Lower leg skin (tissue), 4 donors: ENCODE results near the gene SEMA6D. TPM values are rescaled to one million over a fixed set of nuclear protein-coding genes. Genes with fewer than 3 reads are reported as not detected.

Source experiments
- DNase-seq, 2 donors: peaks; one replicate each; pipeline ENCODE4 v3.0.0-alpha.2; 2019; ENCODE audit warnings: low spot score in 2 of 2
- H3K4me3 ChIP-seq: fragments of 200-600 bp; sonication (generic); 2 replicates; pipeline ENCODE4 v1.5.1; 2017; ENCODE audit warnings: mild to moderate bottlenecking, low read depth; ENCODE audit not compliant: poor library complexity, severe bottlenecking
- CTCF ChIP-seq, 3 donors: fragments of 450-650 bp; IDR thresholded peaks; one replicate each; pipeline ENCODE4 v1.5.1; 2016; ENCODE audit warnings: antibody characterized with exemption in 3 of 3, mild to moderate bottlenecking in 3 of 3, moderate library complexity in 2 of 3
- POLR2A ChIP-seq, 2 donors: fragments of 450-650 bp; IDR thresholded peaks; one replicate each; pipeline ENCODE4 v1.6.1; 2016 to 2017; ENCODE audit warnings: antibody characterized with exemption in 2 of 2, mild to moderate bottlenecking in 1 of 2, moderate library complexity in 1 of 2
- WGBS, 2 donors: methylation state at CpG; one replicate each; pipeline ENCODE4 v1.1.5; 2018; 5-methylcytosine and 5-hydroxymethylcytosine counted together
- intact Hi-C: fragments of 100-400 bp; cut with DNase I; formaldehyde crosslinking; loops from one replicate; pipeline ENCODE4 v1.15.0; 2023; ENCODE audit warnings: low total_unique reads
- total RNA-seq, 4 donors: library from RNA; depleted of rRNA; stranded (reverse); fragments of >200 nt; gene quantifications; one replicate each; pipeline ENCODE4 v1.1.0, GENCODE V29; 2016

The SEMA6D gene
- total RNA-seq, 4 donors from 2014 or later: 5.6 to 15.0 (median 6.6) TPM

GRCh38 chr15:47711655-47712054, 5.7 kb upstream of the SEMA6D start:
- intact Hi-C loops: no loop called here
- TF ChIP-seq CTCF (IDR thresholded peaks at IDR 0.05) (no peak), POLR2A (IDR thresholded peaks at IDR 0.05) (no peak)
- no peak overlapping the region for H3K4me3 ChIP-seq
- DNase-seq: no peak

DNA sequence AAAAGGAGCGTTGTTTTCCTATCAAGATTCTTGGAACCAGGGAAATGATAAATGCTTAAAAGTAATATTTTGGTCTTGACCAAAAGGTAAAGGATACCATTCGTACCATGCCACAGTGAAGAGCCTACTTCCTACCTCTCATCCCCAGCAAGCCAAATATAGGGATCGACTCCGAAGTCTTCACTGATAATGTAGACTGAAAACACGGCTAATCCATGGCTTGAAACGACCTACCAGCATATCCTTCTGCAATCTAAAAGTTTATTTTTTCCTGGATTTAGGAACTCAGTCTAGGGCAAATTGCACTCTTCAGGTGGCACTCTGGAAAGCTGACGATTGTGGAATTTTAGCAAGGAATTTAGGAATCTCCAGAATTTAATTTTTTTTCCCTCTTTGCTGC, 1.9 kb upstream of the SEMA6D start:
- WGBS, 2 donors: 87 to 89% methylated on average over 7 of the region's 7 CpGs
- DNase-seq: no peak
- no peak overlapping the region for H3K4me3 ChIP-seq
- intact Hi-C loops: no loop called here
- no peak for TF ChIP-seq CTCF (IDR thresholded peaks at IDR 0.05)
- no peak for TF ChIP-seq POLR2A (IDR thresholded peaks at IDR 0.05)

GRCh38 chr15:47715856-47716445, 1.4 kb upstream of the SEMA6D start:
- no peak overlapping the region for H3K4me3 ChIP-seq
- TF ChIP-seq CTCF (IDR thresholded peaks at IDR 0.05) (no peak), POLR2A (IDR thresholded peaks at IDR 0.05) (no peak)
- intact Hi-C loops: no loop called here
- WGBS, 2 donors: 36 to 44% methylated on average over 6 of the region's 6 CpGs
- no peak for DNase-seq

- no peak for TF ChIP-seq POLR2A (IDR thresholded peaks at IDR 0.05)
- no peak for TF ChIP-seq CTCF (IDR thresholded peaks at IDR 0.05)
- WGBS, 2 donors: 42 to 47% methylated on average over 2 of the region's 2 CpGs
- DNase-seq: no peak
- no peak overlapping the region for H3K4me3 ChIP-seq
- intact Hi-C loops: no loop called here
Measured at GRCh38 chr15:47716516-47716915, 789 bp upstream of the SEMA6D start.

DNA sequence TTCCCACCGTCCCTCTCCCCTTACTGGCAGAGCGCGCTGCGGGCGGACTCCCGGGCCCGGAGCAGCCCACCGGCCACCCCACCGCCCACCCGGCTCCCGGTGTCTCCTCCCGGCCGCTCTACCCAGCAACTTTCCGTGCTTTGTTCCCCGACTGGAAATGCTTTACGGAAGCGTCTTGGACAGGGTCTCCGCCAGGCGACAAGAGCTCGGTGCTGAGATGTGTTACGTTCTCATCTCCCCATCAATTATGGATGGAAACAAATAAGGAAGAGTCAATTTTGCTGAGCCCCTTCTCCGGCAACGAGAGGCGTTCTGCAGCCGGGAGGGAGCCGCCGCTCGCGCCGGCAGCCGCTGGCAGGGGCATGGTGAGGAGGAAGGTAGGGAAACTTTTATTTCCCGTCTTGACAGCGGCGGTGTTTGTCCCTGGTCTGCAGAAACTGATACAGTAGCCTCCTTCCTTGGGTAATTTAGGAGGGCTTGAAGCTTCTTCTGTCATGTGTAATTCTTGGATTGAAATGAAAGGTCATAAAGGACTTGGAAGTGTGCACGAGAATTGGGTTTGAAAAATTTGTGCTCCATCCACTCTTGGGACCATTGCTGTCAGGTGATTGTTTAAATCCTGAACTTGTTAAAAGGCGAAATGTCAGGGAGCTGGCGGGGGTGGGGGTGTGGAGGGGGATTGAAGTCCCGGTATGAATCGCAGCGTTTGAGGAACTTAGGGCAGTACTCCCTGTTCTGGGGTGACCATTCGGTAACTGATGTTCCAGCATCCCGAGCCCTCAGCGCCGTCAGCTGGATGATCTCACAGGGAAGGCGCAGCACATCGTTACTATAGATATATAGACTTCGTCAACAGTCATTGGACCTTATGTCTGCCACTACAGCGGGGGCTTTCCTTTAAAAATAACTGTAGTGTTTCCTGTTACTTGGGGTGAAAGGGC, 1.5 kb downstream of the SEMA6D start:
- TF ChIP-seq POLR2A (IDR thresholded peaks at IDR 0.05) (no peak), CTCF (IDR thresholded peaks at IDR 0.05) (no peak)
- intact Hi-C loops: no loop called here
- no peak for DNase-seq
- 5 to 7% methylated on average over 42 to 48 of the region's 48 CpGs for WGBS, 2 donors
- H3K4me3 ChIP-seq: peak overlapping the region; percentile 46
